B cell (primary cell): ENCODE results near the gene ITPK1. TPM values are rescaled to one million over a fixed set of nuclear protein-coding genes. Genes with fewer than 3 reads are reported as not detected.

Experiments
- ATAC-seq: fragments of 200-7000 bp; cut with Tn5 transposase; one replicate; pipeline ENCODE4 v1.10.0; 2021; ENCODE audit warnings: low read depth, mild to moderate bottlenecking, moderate number of reproducible peaks, moderate library complexity
- CTCF ChIA-PET: fragments of 350-600 bp; sonication (Branson Sonifier 250); formaldehyde crosslinking; loops from one replicate; lab custom pipeline; 2021; ENCODE audit warnings: antibody characterized with exemption, inconsistent platforms; lab: Charles Lee
- POLR2A ChIA-PET: fragments of 350-600 bp; sonication (Branson Sonifier 250); formaldehyde crosslinking; loops from one replicate; lab custom pipeline; 2021; ENCODE audit warnings: antibody characterized with exemption; lab: Charles Lee
- DNase-seq: peaks from one replicate; pipeline ENCODE4 v3.0.0; 2013
- H2AFZ ChIP-seq: 2 replicates; pipeline ENCODE4 v1.6.1; 2012; ENCODE audit warnings: mild to moderate bottlenecking, low read depth, low read length; ENCODE audit not compliant: insufficient read depth, poor library complexity, severe bottlenecking
- H3K27ac ChIP-seq, 2 donors: 1 replicate in 1 of 2; 2 replicates in 1 of 2; pipeline ENCODE4 v1.5.1; 2012 to 2013; ENCODE audit warnings: low read length in 2 of 2, mild to moderate bottlenecking in 2 of 2, moderate library complexity in 1 of 2
- H3K27me3 ChIP-seq, 4 experiments: fragments of 200-600 bp in 1 of 4; sonication (generic) in 1 of 4; replicated peaks in 1 of 4; 1 replicate in 2 of 4; 2 replicates in 2 of 4; pipeline versions ENCODE4 v1.6.1 to v1.7.0; 2013 to 2016; ENCODE audit warnings: low read length in 3 of 4, mild to moderate bottlenecking in 2 of 4, mixed read lengths in 1 of 4, moderate library complexity in 1 of 4; ENCODE audit not compliant: insufficient read depth in 4 of 4, control insufficient read depth in 3 of 4; ENCODE audit errors: control extremely low read depth in 1 of 4
- H3K36me3 ChIP-seq, 2 experiments: replicated peaks in 1 of 2; 1 replicate in 1 of 2; 2 replicates in 1 of 2; pipeline versions ENCODE4 v1.6.1 to v1.7.1; 2013; ENCODE audit warnings: low read length in 1 of 2; ENCODE audit not compliant: insufficient read depth in 2 of 2, control insufficient read depth in 1 of 2; ENCODE audit errors: control extremely low read depth in 1 of 2, extremely low read depth in 1 of 2
- H3K4me1 ChIP-seq, 2 donors: fragments of 200-600 bp in 1 of 2; sonication (generic) in 1 of 2; 1 replicate in 1 of 2; 2 replicates in 1 of 2; pipeline versions ENCODE4 v1.5.1 to v1.6.1; 2013 to 2017; ENCODE audit warnings: low read length in 2 of 2; ENCODE audit not compliant: control insufficient read depth in 2 of 2, insufficient read depth in 2 of 2
- H3K4me2 ChIP-seq: replicated peaks from 2 replicates; pipeline ENCODE3; 2012; ENCODE audit warnings: mild to moderate bottlenecking, low read depth, low read length; ENCODE audit not compliant: poor library complexity, severe bottlenecking
- H3K4me3 ChIP-seq, 5 experiments: fragments of 200-600 bp in 1 of 5; sonication (generic) in 1 of 5; 1 replicate in 3 of 5; 2 replicates in 2 of 5; pipeline versions ENCODE4 v1.5.1 to v1.7.0; 2011 to 2016; ENCODE audit warnings: low read length in 4 of 5, mild to moderate bottlenecking in 4 of 5, low read depth in 2 of 5, control low read depth in 1 of 5, moderate library complexity in 1 of 5; ENCODE audit not compliant: insufficient read depth in 1 of 5; ENCODE audit errors: control extremely low read depth in 1 of 5, extremely low read depth in 1 of 5
- H3K79me2 ChIP-seq: fragments of 200-600 bp; sonication (generic); one replicate; pipeline ENCODE4 v1.6.0; 2016; ENCODE audit warnings: low read length; ENCODE audit not compliant: control insufficient read depth, insufficient read depth
- H3K9ac ChIP-seq: fragments of 200-600 bp; sonication (generic); 2 replicates; pipeline ENCODE4 v1.6.1; 2017; ENCODE audit warnings: mild to moderate bottlenecking, low read length, moderate library complexity
- H3K9me3 ChIP-seq, 3 donors: one replicate each; pipeline versions ENCODE4 v1.6.1 to v1.7.1; 2013; ENCODE audit warnings: low read length in 2 of 3; ENCODE audit not compliant: control insufficient read depth in 2 of 3, insufficient read depth in 1 of 3; ENCODE audit errors: control extremely low read depth in 1 of 3
- H4K20me1 ChIP-seq: 2 replicates; pipeline ENCODE4 v1.6.0; 2012; ENCODE audit warnings: mild to moderate bottlenecking, low read length; ENCODE audit not compliant: insufficient read depth, control insufficient read depth, poor library complexity, severe bottlenecking
- H3K27ac Mint-ChIP-seq: one replicate; pipeline ENCODE4 v1.8.0; 2021; ENCODE audit warnings: mixed read lengths
- H3K27me3 Mint-ChIP-seq: one replicate; pipeline ENCODE4 v1.8.0; 2021; ENCODE audit warnings: mixed read lengths
- H3K4me1 Mint-ChIP-seq: one replicate; pipeline ENCODE4 v1.8.0; 2021; ENCODE audit warnings: mixed read lengths
- H3K4me3 Mint-ChIP-seq: one replicate; pipeline ENCODE4 v1.8.0; 2021; ENCODE audit warnings: mixed read lengths
- H3K9me3 Mint-ChIP-seq: one replicate; pipeline ENCODE4 v1.8.0; 2022; ENCODE audit warnings: mixed read lengths; ENCODE audit not compliant: insufficient read depth
- EZH2 ChIP-seq: IDR thresholded peaks from 2 replicates; pipeline ENCODE4 v1.6.1; 2012; ENCODE audit warnings: borderline replicate concordance, low read depth, mild to moderate bottlenecking, moderate library complexity, low read length; ENCODE audit not compliant: insufficient read depth, poor library complexity, severe bottlenecking
- WGBS: methylation state at CpG from one replicate; pipeline ENCODE4 v1.1.5; 2013; ENCODE audit warnings: missing lambda C conversion rate; ENCODE audit not compliant: insufficient coverage; 5-methylcytosine and 5-hydroxymethylcytosine counted together
- intact Hi-C: fragments of 100-400 bp; cut with micrococcal nuclease; formaldehyde crosslinking; loops from one replicate; pipeline ENCODE4 v1.10.0; 2022
- polyA plus RNA-seq: library from polyadenylated mRNA; depleted of rRNA; stranded (reverse); fragments of >200 nt; gene quantifications from 2 replicates; pipeline ENCODE4 v1.2.3, GENCODE V29; 2012
- total RNA-seq, 2 donors: library from RNA; stranded (reverse); fragments of 120-200 nt in 1 of 2; gene quantifications; 1 replicate in 1 of 2; 2 replicates in 1 of 2; pipeline versions ENCODE4 v1.2.3 to v1.2.4, GENCODE V29; 2013 to 2022
- TF ChIP-seq, protein P1 (sequence below): fragments of 200-600 bp; IDR thresholded peaks from one replicate; pipeline ENCODE4 v1.8.0; 2022; ENCODE audit warnings: antibody characterized with exemption, mild to moderate bottlenecking

The ITPK1 gene
- total and polyA plus RNA-seq, 2 donors (not counting 1 experiment from before 2014, with no cell fraction given), result 46.0 to 46.9 TPM

DNA sequence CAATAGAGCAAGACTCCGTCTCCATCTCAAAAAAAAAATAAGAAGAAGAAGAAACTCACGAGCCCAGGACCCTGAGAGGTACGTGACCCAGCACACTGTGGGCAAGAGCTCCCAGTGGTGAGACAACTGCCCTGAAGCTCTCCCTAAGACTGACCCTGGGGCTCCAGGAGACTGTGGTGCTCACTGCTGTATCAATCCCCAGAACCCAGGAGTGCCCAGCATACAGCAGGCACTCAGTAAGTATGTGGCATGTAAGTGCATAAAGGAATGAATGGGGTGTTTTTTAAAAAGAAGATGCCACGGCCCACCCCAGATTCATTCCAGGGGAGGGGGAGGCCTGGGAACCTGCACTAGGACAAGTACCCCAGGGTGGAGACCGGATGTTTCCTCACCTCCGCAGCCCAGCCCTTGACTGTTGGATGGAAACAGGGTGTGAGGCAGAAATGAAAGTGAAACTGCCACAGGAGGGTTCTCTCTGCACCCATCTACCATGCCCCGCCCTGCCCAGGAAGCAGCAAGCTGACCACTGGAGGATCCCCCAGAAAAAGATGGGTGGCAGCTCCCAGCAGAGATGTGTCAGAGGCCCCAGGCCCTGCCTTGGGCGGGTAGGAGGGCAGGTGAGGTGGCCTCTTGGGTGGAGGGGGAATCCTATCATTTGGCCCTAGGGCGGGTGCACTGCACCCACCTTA, 12.2 kb downstream of the ITPK1 start:
- Mint-ChIP-seq H3K9me3 (no peaks in the 10 kb centered on the region), H3K4me1 (peaks cover 45% of the 10 kb centered on the region), H3K27ac (peak overlapping the region; percentile 93), H3K27me3 (no peaks in the 10 kb centered on the region), H3K4me3 (peak overlapping the region; percentile 79)
- CTCF ChIA-PET, result interaction anchor here (2.6 kb wide), 1 partner anchor 10 kb away, joined by 19 read pairs; no protein-coding TSS in a partner anchor
- no peak for TF ChIP-seq EZH2
- POLR2A ChIA-PET, result no interaction called here
- H4K20me1 ChIP-seq, result peaks cover 14% of the 10 kb centered on the region
- no peaks in the 10 kb centered on the region for H3K36me3 ChIP-seq
- H3K4me1 ChIP-seq, result peaks cover 25 to 50% of the 10 kb centered on the region in 2 donors
- no peaks in the 10 kb centered on the region for H3K27me3 ChIP-seq
- H3K27ac ChIP-seq, result peak overlapping the region; percentile 68 to 76
- H3K4me3 ChIP-seq, result peak overlapping the region in 4 of 5 experiments; percentile 26 to 47 (median 39)
- H2AFZ ChIP-seq, result peak overlapping the region; percentile 76
- ATAC-seq, result peak; percentile 95
- WGBS, result 51% methylated on average over 4 of the region's 9 CpGs
- peak overlapping the region; percentile 53 for H3K9ac ChIP-seq
- peak; percentile 66 for DNase-seq
- intact Hi-C loops, result loop anchor here (1.0 to 5.0 kb wide), 2 partner anchors 10 to 36 kb away; no protein-coding TSS in a partner anchor
- H3K9me3 ChIP-seq, result no peaks in the 10 kb centered on the region
- peak overlapping the region; percentile 79 for H3K4me2 ChIP-seq
- peaks cover 98% of the 10 kb centered on the region for H3K79me2 ChIP-seq

DNA sequence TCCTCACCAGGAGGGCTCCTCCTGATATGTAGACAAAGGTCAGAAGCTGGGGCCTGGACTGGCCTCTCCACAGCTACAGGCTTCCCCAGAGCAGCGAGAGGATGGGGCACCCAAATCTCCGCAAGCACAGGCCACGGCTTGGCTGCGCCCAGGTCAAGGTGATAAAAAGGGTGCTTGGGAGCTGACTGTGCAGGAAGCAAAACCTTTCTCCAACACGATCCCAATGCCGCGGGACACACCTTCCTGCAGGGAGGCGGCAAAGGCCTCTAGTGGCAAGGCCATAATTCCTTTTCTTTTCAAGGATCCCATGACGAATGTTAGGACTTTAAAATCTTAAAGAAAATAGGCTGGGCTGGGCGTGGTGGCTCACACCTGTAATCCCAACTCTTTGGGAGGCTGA, 13.6 kb downstream of the ITPK1 start:
- H3K4me1 Mint-ChIP-seq, result peaks cover 36% of the 10 kb centered on the region
- 95% methylated on average over 7 of the region's 10 CpGs for WGBS
- H3K27me3 Mint-ChIP-seq, result no peaks in the 10 kb centered on the region
- ChIA-PET CTCF (interaction anchor here (1.5 to 3.0 kb wide), 2 partner anchors 11 to 13 kb away, joined by 4 to 15 read pairs; partner anchors contain the start of gene ITPK1), POLR2A (no interaction called here)
- DNase-seq, result no peak
- H3K27ac ChIP-seq, result no peak overlapping the region
- no peaks in the 10 kb centered on the region for H3K27me3 ChIP-seq
- no peak overlapping the region for H3K4me2 ChIP-seq
- H3K27ac Mint-ChIP-seq, result peak overlapping the region; percentile 41
- no peak overlapping the region for H3K4me3 ChIP-seq
- H3K9ac ChIP-seq, result no peak overlapping the region
- no peaks in the 10 kb centered on the region for H3K9me3 ChIP-seq
- no peaks in the 10 kb centered on the region for H3K36me3 ChIP-seq
- H3K9me3 Mint-ChIP-seq, result no peaks in the 10 kb centered on the region
- intact Hi-C loops, result loop anchor here (5.0 kb wide), 1 partner anchor 35 kb away; no protein-coding TSS in a partner anchor
- ATAC-seq, result no peak
- TF ChIP-seq, protein P1, sequence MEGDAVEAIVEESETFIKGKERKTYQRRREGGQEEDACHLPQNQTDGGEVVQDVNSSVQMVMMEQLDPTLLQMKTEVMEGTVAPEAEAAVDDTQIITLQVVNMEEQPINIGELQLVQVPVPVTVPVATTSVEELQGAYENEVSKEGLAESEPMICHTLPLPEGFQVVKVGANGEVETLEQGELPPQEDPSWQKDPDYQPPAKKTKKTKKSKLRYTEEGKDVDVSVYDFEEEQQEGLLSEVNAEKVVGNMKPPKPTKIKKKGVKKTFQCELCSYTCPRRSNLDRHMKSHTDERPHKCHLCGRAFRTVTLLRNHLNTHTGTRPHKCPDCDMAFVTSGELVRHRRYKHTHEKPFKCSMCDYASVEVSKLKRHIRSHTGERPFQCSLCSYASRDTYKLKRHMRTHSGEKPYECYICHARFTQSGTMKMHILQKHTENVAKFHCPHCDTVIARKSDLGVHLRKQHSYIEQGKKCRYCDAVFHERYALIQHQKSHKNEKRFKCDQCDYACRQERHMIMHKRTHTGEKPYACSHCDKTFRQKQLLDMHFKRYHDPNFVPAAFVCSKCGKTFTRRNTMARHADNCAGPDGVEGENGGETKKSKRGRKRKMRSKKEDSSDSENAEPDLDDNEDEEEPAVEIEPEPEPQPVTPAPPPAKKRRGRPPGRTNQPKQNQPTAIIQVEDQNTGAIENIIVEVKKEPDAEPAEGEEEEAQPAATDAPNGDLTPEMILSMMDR, result no peak
- no peak for TF ChIP-seq EZH2
- H3K4me3 Mint-ChIP-seq, result no peak overlapping the region
- peaks cover 17 to 36% of the 10 kb centered on the region in 2 donors for H3K4me1 ChIP-seq
- H4K20me1 ChIP-seq, result peaks cover 11% of the 10 kb centered on the region
- H3K79me2 ChIP-seq, result peaks cover 97% of the 10 kb centered on the region
- H2AFZ ChIP-seq, result no peak overlapping the region
